Astrocyte (in vitro differentiated cells and primary cell): ENCODE measurements around the gene CCDC195. TPM values are rescaled to one million over a fixed set of nuclear protein-coding genes. Genes with fewer than 3 reads are reported as not detected.
"Not testable (repeated sequence)": the region's sequence is repeated elsewhere in the genome, so short reads cannot be mapped to it uniquely, and the experiment has no call there.

ENCODE experiments used
- DNase-seq: peaks from one replicate; pipeline ENCODE4 v3.0.0-alpha.2; 2010; ENCODE audit warnings: low read depth
- FAIRE-seq: peaks from 2 replicates; lab custom pipeline; 2011; peaks lifted over from hg19 to GRCh38; lab: Jason Lieb, UNC
- H2AFZ ChIP-seq: 2 replicates; pipeline ENCODE4 v1.6.0; 2012; ENCODE audit warnings: low read depth, low read length, inconsistent platforms
- H3K27ac ChIP-seq: 2 replicates; pipeline ENCODE4 v1.5.1; 2011; ENCODE audit warnings: low read depth, low read length, inconsistent platforms
- H3K27me3 ChIP-seq: 2 replicates; pipeline ENCODE4 v1.6.0; 2011; ENCODE audit warnings: low read length, inconsistent platforms; ENCODE audit not compliant: insufficient read depth
- H3K36me3 ChIP-seq: 2 replicates; pipeline ENCODE4 v1.5.1; 2011; ENCODE audit warnings: low read length, inconsistent platforms; ENCODE audit not compliant: insufficient read depth
- H3K4me1 ChIP-seq: 2 replicates; pipeline ENCODE4 v1.5.1; 2011; ENCODE audit warnings: low read length, inconsistent platforms; ENCODE audit not compliant: insufficient read depth
- H3K4me2 ChIP-seq: 2 replicates; pipeline ENCODE4 v1.6.0; 2012; ENCODE audit warnings: low read length, inconsistent platforms
- H3K4me3 ChIP-seq: 2 replicates; pipeline ENCODE4 v1.5.1; 2011; ENCODE audit warnings: low read depth, mild to moderate bottlenecking, low read length, inconsistent platforms; ENCODE audit not compliant: insufficient read depth
- H3K79me2 ChIP-seq: 2 replicates; pipeline ENCODE4 v1.6.0; 2012; ENCODE audit warnings: mild to moderate bottlenecking, low read length, inconsistent platforms; ENCODE audit not compliant: insufficient read depth
- H3K9ac ChIP-seq: 2 replicates; pipeline ENCODE4 v1.6.0; 2012; ENCODE audit warnings: mild to moderate bottlenecking, low read length, inconsistent platforms
- H3K9me3 ChIP-seq: 2 replicates; pipeline ENCODE4 v1.5.1; 2012; ENCODE audit warnings: low read depth, mild to moderate bottlenecking, low read length, inconsistent platforms; ENCODE audit not compliant: insufficient read depth
- H4K20me1 ChIP-seq: 2 replicates; pipeline ENCODE4 v1.6.0; 2012; ENCODE audit warnings: low read length, inconsistent platforms; ENCODE audit not compliant: insufficient read depth
- H3K27ac Mint-ChIP-seq: one replicate; pipeline ENCODE4 v1.8.0; 2021; ENCODE audit warnings: mild to moderate bottlenecking, mixed read lengths; ENCODE audit not compliant: unreplicated experiment
- H3K27me3 Mint-ChIP-seq: one replicate; pipeline ENCODE4 v1.8.0; 2021; ENCODE audit warnings: low read depth, mixed read lengths; ENCODE audit not compliant: unreplicated experiment
- H3K36me3 Mint-ChIP-seq: one replicate; pipeline ENCODE4 v1.8.0; 2021; ENCODE audit warnings: low read depth, mixed read lengths; ENCODE audit not compliant: unreplicated experiment
- H3K4me1 Mint-ChIP-seq: one replicate; pipeline ENCODE4 v1.8.0; 2021; ENCODE audit warnings: low read depth, mixed read lengths; ENCODE audit not compliant: unreplicated experiment
- H3K4me3 Mint-ChIP-seq: one replicate; pipeline ENCODE4 v1.8.0; 2021; ENCODE audit warnings: mild to moderate bottlenecking, moderate library complexity, mixed read lengths; ENCODE audit not compliant: unreplicated experiment
- H3K9me3 Mint-ChIP-seq: one replicate; pipeline ENCODE4 v1.8.0; 2021; ENCODE audit warnings: mild to moderate bottlenecking, mixed read lengths; ENCODE audit not compliant: unreplicated experiment
- EZH2 ChIP-seq: IDR thresholded peaks from 2 replicates; pipeline ENCODE4 v1.6.1; 2012; ENCODE audit warnings: mild to moderate bottlenecking, low read length, inconsistent platforms; ENCODE audit not compliant: insufficient read depth
- total RNA-seq: library from RNA; stranded (reverse); gene quantifications from 2 replicates; pipeline ENCODE4 v1.2.1, GENCODE V29; 2021
- TF ChIP-seq, protein P1 (sequence below): IDR thresholded peaks from 2 replicates; pipeline ENCODE4 v1.5.1; 2011; ENCODE audit warnings: low read depth, mild to moderate bottlenecking, inconsistent platforms, low read length, moderate library complexity; ENCODE audit not compliant: insufficient read depth

CCDC195 gene
- total RNA-seq, 1 donor from 2014 or later, result not detected

DNA sequence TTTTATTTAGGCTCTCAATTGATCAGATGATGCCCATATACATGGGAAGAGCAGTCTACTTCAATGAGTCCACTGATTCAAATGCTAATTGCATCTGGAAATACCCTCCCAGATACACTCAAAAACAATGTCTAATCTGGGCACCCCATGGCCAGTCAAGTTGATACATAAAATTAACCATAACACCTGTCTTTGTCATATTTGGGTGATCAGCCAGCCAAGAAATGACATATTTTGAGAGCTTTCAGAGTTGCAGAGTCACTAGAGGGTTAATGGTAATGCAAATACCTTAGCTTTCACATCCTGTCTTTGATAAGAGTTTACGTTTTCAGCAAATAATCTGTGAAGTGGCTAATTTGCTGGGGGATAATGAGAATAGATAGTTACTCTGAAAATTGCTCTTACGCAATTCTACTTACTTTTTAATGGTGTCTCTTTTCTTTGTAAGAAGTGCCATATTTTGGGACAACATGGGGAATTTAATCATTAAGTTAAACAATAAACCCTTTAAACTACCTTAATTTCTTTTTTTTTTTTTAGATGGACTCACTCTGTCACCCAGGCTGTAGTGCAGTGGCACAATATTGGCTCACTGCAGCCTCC lies 49.1 kb downstream of the CCDC195 start:
- no peaks in the 10 kb centered on the region for H3K27me3 ChIP-seq
- no peak for DNase-seq
- TF ChIP-seq, protein P1, sequence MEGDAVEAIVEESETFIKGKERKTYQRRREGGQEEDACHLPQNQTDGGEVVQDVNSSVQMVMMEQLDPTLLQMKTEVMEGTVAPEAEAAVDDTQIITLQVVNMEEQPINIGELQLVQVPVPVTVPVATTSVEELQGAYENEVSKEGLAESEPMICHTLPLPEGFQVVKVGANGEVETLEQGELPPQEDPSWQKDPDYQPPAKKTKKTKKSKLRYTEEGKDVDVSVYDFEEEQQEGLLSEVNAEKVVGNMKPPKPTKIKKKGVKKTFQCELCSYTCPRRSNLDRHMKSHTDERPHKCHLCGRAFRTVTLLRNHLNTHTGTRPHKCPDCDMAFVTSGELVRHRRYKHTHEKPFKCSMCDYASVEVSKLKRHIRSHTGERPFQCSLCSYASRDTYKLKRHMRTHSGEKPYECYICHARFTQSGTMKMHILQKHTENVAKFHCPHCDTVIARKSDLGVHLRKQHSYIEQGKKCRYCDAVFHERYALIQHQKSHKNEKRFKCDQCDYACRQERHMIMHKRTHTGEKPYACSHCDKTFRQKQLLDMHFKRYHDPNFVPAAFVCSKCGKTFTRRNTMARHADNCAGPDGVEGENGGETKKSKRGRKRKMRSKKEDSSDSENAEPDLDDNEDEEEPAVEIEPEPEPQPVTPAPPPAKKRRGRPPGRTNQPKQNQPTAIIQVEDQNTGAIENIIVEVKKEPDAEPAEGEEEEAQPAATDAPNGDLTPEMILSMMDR, result no peak
- no peak for TF ChIP-seq EZH2
- Mint-ChIP-seq H3K9me3 (peaks cover 8% of the 10 kb centered on the region), H3K36me3 (peaks cover 2% of the 10 kb centered on the region), H3K4me1 (no peaks in the 10 kb centered on the region), H3K27me3 (no peaks in the 10 kb centered on the region), H3K27ac (no peak overlapping the region), H3K4me3 (no peak overlapping the region)
- H3K9ac ChIP-seq, result no peak overlapping the region
- no peak overlapping the region for H3K27ac ChIP-seq
- H3K4me1 ChIP-seq, result no peaks in the 10 kb centered on the region
- no peaks in the 10 kb centered on the region for H4K20me1 ChIP-seq
- H2AFZ ChIP-seq, result no peak overlapping the region
- H3K4me3 ChIP-seq, result no peak overlapping the region
- no peak for FAIRE-seq
- H3K4me2 ChIP-seq, result no peak overlapping the region
- no peaks in the 10 kb centered on the region for H3K36me3 ChIP-seq
- H3K9me3 ChIP-seq, result no peaks in the 10 kb centered on the region
- no peaks in the 10 kb centered on the region for H3K79me2 ChIP-seq

DNA sequence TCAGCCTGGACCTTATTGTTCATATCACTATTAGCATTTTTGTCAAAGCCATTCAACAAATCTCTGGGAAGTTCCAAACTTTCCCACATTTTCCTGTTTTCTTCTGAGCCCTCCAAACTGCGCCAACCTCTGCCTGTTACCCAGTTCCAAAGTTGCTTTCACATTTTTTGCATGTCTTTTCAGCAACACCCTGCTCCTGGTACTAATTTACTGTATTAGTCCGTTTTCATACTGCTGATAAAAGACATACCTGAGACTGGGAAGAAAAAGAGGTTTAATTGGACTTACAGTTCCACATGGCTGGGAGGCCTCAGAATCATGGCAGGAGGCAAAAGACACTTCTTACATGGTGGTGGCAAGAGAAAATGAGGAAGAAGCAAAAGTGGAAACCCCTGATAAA lies 52.8 kb downstream of the CCDC195 start:
- not testable (repeated sequence) for DNase-seq, H3K4me1 Mint-ChIP-seq, H3K4me3 Mint-ChIP-seq, H3K4me1 ChIP-seq, H3K27ac ChIP-seq, H3K4me2 ChIP-seq, H3K27me3 Mint-ChIP-seq, H3K9me3 ChIP-seq, H3K9ac ChIP-seq, H4K20me1 ChIP-seq, H2AFZ ChIP-seq, H3K36me3 Mint-ChIP-seq, H3K27me3 ChIP-seq, H3K36me3 ChIP-seq, H3K27ac Mint-ChIP-seq, FAIRE-seq, H3K4me3 ChIP-seq, H3K79me2 ChIP-seq
- peaks cover 14% of the 10 kb centered on the region for H3K9me3 Mint-ChIP-seq

DNA sequence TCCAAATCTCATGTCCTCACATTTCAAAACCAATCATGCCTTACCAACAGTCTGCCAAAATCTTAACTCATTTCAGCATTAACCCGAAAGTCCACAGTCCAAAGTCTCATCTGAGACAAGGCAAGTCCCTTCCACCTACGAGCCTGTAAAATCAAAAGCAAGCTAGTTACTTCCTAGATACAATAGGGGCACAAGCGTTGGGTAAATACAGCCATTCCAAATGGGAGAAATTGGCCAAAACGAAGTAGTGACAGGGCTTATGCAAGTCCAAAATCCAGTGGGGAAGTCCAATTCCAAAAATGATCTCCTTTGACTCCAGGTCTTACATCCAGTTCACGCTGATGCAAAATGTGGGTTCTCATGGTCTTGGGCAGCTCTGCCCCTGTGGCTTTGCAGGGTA lies 54.5 kb downstream of the CCDC195 start:
- H3K27me3 Mint-ChIP-seq, FAIRE-seq: not testable (repeated sequence)

More for the DNA sequence above, 54.5 kb downstream of the CCDC195 start:
- not testable (repeated sequence) for H2AFZ ChIP-seq, DNase-seq, H3K4me1 Mint-ChIP-seq, H3K4me3 Mint-ChIP-seq, H3K9me3 ChIP-seq, H3K9ac ChIP-seq, H3K4me3 ChIP-seq, H3K27me3 ChIP-seq, H3K36me3 ChIP-seq, H3K36me3 Mint-ChIP-seq, H3K4me1 ChIP-seq, H3K27ac ChIP-seq, H4K20me1 ChIP-seq, H3K79me2 ChIP-seq, H3K4me2 ChIP-seq, H3K27ac Mint-ChIP-seq
- H3K9me3 Mint-ChIP-seq, result peaks cover 15% of the 10 kb centered on the region
